ENCODE data around the gene SRSF4.
"Not testable (repeated sequence)": the region's sequence is repeated elsewhere in the genome, so short reads cannot be mapped to it uniquely, and the experiment has no call there.

SRSF4 gene

DNA sequence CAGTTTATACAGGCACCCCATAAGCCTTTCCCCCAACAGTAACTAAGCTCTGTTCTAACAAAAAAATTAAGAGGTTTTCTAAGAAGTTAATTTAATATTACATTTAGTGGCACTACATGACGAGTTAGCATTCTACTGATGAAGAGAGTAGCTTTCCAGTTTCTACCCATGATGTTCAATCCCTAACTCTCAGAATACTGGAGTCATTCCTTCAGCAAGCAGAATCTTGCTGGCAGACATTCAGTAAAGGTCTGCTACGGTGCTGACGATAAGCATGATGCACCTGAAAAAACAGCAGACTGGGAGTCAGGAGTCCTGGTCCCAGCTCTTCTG is 24.5 kb downstream of the SRSF4 start:
- FAIRE-seq, result no peak
- TF ChIP-seq POLR2A (IDR thresholded peaks at IDR 0.05; ENCODE audit: low read depth, low read length), result no peak
- TF ChIP-seq POLR2AphosphoS5 (IDR thresholded peaks at IDR 0.05; ENCODE audit: low read depth, low read length), result no peak
- TF ChIP-seq TAF1 (IDR thresholded peaks at IDR 0.05; ENCODE audit: borderline replicate concordance, low read depth, low read length), result no peak
- no peak for DNase-seq (ENCODE audit: insufficient read length)

DNA sequence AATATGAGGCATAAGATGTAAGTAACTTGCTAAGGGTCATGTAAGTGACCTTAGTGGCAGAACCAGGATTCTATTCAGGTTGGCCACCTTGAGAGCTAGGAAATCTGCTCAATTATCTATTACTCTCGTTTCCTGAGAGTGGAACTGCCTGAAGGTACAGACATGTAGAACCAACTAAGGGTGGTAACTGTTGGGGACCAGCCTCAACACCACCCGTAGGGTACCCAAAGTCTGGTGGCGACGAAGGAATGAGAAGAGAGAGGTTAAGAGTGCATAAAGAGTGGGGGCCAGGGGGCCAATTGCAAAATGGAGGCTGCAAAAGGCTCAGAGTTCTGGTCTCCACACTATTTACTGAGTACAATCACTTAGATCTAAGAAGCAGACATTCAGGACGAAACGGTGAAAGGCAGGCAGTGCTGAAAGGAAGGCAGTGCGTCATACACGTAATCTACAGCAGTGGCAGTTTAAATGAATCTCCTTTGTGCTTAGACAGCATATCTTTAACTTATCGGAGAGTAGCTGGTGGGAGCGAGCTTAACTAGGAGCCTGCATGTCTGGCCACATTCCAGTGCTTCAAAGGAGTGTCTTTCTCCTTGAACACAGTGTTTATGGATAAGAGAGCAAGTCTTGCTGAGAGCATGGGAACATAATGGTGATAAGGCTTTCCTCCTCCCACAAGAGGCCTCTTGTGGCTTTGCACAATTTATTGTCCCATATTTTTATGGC is 25.0 kb downstream of the SRSF4 start:
- no peak for FAIRE-seq
- no peak for DNase-seq (ENCODE audit: insufficient read length)
- TF ChIP-seq TAF1 (IDR thresholded peaks at IDR 0.05; ENCODE audit: borderline replicate concordance, low read depth, low read length) (no peak), POLR2A (IDR thresholded peaks at IDR 0.05; ENCODE audit: low read depth, low read length) (no peak), POLR2AphosphoS5 (IDR thresholded peaks at IDR 0.05; ENCODE audit: low read depth, low read length) (no peak)

DNA sequence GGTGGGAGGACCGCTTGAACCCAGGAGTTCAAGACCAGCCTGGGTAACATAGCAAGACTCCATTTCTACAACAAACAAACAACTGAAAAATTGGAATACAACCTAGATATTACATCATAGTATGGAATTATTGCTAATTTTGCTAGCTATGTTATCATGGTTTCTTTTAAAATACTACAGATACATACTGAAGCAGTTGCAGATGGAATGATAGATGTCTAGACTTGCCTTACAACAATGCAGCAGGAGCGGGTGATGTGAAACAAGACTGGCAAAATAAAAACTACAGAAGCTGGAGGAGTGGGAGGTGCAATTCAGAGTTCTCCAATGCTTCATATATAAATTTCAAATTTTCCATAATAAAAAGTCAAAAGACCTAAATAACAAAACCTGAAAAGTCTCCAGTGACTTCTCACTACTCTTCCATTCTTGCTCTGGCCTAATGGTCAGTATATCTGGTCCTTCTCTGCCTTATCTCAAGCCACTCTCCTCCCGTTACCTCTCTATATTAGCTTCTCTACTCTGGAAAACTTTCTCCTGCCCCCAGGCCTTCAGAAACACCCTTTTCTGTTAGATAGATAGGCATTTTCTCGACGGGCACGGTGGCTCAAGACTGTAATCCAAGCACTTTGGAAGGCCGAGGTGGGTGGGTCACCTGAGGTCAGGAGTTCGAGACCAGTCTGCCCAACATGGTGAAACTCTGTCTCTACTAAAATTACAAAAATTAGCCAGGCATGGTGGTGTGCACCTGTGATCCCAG is 29.5 kb downstream of the SRSF4 start:
- FAIRE-seq, result no peak
- TF ChIP-seq POLR2A (IDR thresholded peaks at IDR 0.05; ENCODE audit: low read depth, low read length), result no peak
- no peak for TF ChIP-seq TAF1 (IDR thresholded peaks at IDR 0.05; ENCODE audit: borderline replicate concordance, low read depth, low read length)
- TF ChIP-seq POLR2AphosphoS5 (IDR thresholded peaks at IDR 0.05; ENCODE audit: low read depth, low read length), result no peak

DNA sequence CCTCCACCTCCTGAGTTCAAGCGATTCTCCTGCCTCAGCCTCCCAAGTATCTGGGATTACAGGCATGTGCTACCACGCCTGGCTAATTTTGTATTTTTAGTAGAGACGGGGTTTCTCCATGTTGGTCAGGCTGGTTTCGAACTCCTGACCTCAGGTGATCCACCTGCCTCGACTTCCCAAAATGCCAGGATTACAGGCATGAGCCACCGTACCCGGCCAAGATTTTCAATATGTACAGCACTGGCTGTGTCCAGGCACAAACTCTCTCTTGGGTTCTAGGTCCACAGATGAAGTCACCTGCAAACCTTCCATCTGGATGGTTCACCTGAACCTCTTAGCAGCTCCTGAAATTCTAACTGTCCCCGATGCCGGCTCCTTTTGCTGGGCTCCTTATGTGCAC is 31.4 kb downstream of the SRSF4 start:
- FAIRE-seq; DNase-seq (ENCODE audit: insufficient read length): not testable (repeated sequence)

More for the DNA sequence above, 29.5 kb downstream of the SRSF4 start:
- DNase-seq (ENCODE audit: insufficient read length), result no peak

DNA sequence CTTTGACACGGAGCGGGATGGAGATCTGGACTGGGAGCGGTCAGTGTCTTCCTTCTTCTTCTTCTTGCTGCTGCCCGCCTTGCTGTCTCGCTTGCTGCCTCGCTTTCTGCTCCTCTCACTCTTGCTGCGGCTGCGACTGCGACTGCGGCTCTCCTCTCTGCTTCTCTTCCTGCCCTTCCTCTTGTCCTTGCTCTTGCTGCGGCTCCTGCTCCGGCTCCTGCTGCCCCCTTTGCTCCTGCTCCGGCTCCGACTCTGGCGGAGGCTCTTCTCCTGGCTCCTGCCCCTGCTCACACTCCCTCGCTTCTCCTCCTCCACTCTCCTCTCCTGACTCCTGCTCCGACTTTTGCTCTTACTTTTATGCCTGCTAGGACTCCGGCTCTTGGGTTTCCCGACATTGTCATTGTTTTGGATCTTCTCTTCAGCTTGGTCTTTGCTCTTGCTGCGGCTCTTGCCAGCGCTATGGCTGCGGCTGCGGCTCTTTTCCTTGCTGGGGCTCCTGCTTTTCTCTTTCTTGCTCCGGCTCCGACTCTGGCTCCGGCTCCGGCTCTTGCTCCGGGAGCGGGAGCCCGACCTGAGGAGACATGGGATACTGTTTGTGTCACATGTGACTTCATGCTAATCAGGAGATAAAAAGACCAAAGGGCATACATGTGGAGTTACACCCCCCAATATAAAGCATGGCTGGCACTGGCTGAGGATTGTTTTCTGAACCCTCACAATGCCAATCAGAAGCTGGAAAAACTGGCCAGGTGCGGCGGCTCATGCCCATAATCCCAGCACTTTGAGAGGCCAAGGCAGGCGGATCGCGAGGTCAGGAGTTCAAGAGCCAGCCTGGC is 32.8 kb downstream of the SRSF4 start:
- no peak for FAIRE-seq
- TF ChIP-seq TAF1 (IDR thresholded peaks at IDR 0.05; ENCODE audit: borderline replicate concordance, low read depth, low read length) (no peak), POLR2A (IDR thresholded peaks at IDR 0.05; ENCODE audit: low read depth, low read length) (no peak)
- no peak for DNase-seq (ENCODE audit: insufficient read length)

DNA sequence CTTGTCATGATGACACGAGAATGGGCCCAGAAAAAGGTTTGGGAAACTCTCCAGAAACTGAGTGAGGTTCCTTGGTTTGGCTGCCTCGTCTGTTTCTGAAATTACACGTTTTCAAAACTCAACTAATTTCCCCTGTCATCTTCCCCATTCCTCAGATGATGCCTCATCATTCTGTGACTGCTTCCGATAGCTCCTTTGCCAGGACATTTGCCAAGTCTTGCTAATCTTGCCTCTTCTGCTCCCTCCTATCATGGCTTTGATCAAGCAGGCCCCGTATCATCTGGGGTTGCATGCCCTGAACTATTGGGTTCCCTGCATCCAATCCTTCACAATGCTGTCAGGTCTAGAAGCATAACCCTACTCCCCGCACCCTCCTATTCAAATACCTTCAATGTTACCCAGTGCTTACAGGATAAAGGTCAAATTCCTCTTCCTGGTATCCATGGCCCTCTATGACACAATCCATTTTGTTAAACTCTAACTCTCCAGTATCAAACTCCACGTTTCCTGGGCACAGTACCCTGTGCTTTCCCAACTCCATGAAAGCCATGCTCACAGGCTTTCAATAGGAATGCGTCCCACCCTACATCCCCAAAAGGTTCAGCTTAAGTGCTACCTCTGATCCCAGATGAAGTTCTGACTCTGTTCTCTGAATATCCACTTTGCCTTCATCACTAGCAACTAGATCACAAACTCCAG is 35.8 kb downstream of the SRSF4 start:
- TF ChIP-seq TAF1 (IDR thresholded peaks at IDR 0.05; ENCODE audit: borderline replicate concordance, low read depth, low read length), result no peak
- peak; percentile 70 for TF ChIP-seq POLR2AphosphoS5 (IDR thresholded peaks at IDR 0.05; ENCODE audit: low read depth, low read length)
- TF ChIP-seq POLR2A (IDR thresholded peaks at IDR 0.05; ENCODE audit: low read depth, low read length), result peak; percentile 23
- FAIRE-seq, result no peak

DNA sequence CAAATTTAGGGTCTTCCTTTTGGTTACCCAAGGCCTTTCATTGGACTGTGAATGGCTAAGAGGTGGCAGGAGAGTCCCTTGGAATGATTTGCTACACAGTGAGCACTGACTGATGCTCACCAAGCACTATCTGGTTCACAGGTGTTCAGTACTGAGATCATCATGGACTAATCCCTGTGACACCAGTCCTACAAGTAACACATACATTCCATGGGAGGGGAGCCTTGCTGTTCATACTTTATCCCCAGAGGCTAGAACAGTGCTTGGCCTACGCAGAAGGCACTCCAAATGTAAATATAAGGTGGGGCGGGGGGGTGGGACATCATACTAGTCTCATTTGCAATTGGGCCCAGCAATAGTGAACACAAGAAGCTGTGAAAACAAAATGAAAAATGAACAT is 37.5 kb downstream of the SRSF4 start:
- no peak for FAIRE-seq
- no peak for TF ChIP-seq POLR2A (IDR thresholded peaks at IDR 0.05; ENCODE audit: low read depth, low read length)
- TF ChIP-seq TAF1 (IDR thresholded peaks at IDR 0.05; ENCODE audit: borderline replicate concordance, low read depth, low read length), result no peak
- DNase-seq (ENCODE audit: insufficient read length), result no peak

More for the DNA sequence above, 35.8 kb downstream of the SRSF4 start:
- DNase-seq (ENCODE audit: insufficient read length), result no peak

DNA sequence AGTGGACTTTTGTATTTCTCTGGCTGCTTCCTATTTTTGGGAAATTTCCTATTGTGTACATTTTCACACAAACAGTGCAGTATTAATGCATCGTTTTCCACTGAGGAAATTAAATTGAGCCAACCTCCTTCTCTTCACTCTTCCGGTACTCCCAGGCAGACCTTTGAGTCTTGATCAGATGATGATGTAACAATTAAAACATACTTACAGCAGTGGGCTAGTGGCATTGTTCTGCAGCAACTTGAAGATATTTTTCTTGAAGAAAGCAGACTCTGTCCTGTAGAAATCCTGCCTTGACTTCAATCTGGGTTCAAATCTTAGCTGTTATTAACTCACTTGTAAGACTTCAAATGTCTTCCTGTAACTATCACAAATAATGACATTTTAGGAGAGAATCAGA is 39.0 kb downstream of the SRSF4 start:
- TF ChIP-seq TAF1 (IDR thresholded peaks at IDR 0.05; ENCODE audit: borderline replicate concordance, low read depth, low read length) (no peak), POLR2AphosphoS5 (IDR thresholded peaks at IDR 0.05; ENCODE audit: low read depth, low read length) (no peak), POLR2A (IDR thresholded peaks at IDR 0.05; ENCODE audit: low read depth, low read length) (no peak)
- FAIRE-seq (no peak), DNase-seq (ENCODE audit: insufficient read length) (no peak)

DNA sequence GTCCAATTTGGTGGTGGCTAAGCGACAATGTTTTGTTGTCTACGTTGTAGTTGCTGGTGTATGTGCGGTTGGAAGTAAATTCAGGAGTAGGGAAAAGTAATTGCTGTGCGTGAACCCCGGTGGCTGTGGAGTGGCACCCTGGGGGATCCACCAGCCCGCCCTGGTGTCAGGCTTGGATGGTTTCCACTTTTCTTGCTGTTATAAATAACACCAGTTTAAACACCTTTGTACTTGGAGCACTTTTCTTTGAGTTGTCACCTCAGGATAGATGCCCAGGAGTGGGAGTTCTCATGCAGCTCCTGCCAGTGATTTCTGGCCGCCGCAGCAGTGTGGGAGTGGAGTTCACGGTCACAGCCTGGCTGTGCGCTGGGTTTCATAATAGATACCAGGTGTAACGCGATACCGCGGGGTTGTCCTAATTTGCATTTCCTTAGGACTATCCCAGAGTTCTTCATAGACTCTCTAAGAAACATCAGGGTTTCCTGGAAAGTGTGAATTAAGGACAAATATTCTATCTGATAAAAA is 45.2 kb downstream of the SRSF4 start:
- TF ChIP-seq TAF1 (IDR thresholded peaks at IDR 0.05; ENCODE audit: borderline replicate concordance, low read depth, low read length) (no peak), POLR2A (IDR thresholded peaks at IDR 0.05; ENCODE audit: low read depth, low read length) (no peak), POLR2AphosphoS5 (IDR thresholded peaks at IDR 0.05; ENCODE audit: low read depth, low read length) (no peak)
- no peak for DNase-seq (ENCODE audit: insufficient read length)
- FAIRE-seq, result no peak

DNA sequence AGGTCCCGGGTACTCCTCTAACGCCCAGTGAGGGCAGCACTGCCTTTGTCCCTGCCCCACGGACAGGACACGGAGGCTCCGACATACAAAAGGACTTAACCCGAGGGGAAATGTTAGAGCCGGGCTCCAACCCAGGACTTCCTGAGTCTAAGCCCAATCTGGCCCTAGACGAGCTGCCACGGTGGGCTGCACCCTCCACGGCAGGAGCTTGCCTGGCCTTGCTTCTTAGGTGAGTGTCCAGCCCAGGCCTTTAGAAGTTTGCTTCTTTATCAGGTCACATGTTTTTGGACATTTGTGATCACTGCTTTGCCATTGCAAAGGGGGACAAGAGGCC is 47.0 kb downstream of the SRSF4 start:
- FAIRE-seq (no peak), DNase-seq (ENCODE audit: insufficient read length) (no peak)
- TF ChIP-seq POLR2A (IDR thresholded peaks at IDR 0.05; ENCODE audit: low read depth, low read length) (no peak), TAF1 (IDR thresholded peaks at IDR 0.05; ENCODE audit: borderline replicate concordance, low read depth, low read length) (no peak)

Data from GM12892 (cell line).